Measurements from ENCODE around the gene LARGE1.

The LARGE1 gene

GRCh38 chr22:33896154-33896553, 24.1 kb downstream of the LARGE1 start:
- Histone ChIP-seq H3K27me3 (ENCODE audit: insufficient read depth, low read length) (no peaks in the 10 kb centered on the region), H3K4me1 (ENCODE audit: insufficient read depth, low read length) (peaks cover 85% of the 10 kb centered on the region), H3K27ac (ENCODE audit: low read depth, low read length) (peak overlapping the region; percentile 95), H3K9me3 (ENCODE audit: insufficient read depth, low read depth, low read length) (no peaks in the 10 kb centered on the region; the same call in 1 of the 2 replicates), H3K4me3 (ENCODE audit: low read length) (no peak overlapping the region), H3K36me3 (ENCODE audit: insufficient read depth, low read length) (no peaks in the 10 kb centered on the region), H3K9ac (ENCODE audit: low read depth, low read length) (no peak overlapping the region)
- WGBS: 83% methylated on average over 3 of the region's 3 CpGs

- no peak overlapping the region for H3K27ac ChIP-seq (ENCODE audit: low read depth, low read length)
- H3K36me3 ChIP-seq (ENCODE audit: insufficient read depth, low read length): no peaks in the 10 kb centered on the region
- peaks cover 88% of the 10 kb centered on the region for H3K4me1 ChIP-seq (ENCODE audit: insufficient read depth, low read length)
- H3K9ac ChIP-seq (ENCODE audit: low read depth, low read length): no peak overlapping the region
- H3K27me3 ChIP-seq (ENCODE audit: insufficient read depth, low read length): no peaks in the 10 kb centered on the region
- H3K9me3 ChIP-seq (ENCODE audit: insufficient read depth, low read depth, low read length): no peaks in the 10 kb centered on the region; the same call in 1 of the 2 replicates
- WGBS: 96% methylated on average over 2 of the region's 2 CpGs
- no peak overlapping the region for H3K4me3 ChIP-seq (ENCODE audit: low read length)
Measured at GRCh38 chr22:33895444-33895843, 24.8 kb downstream of the LARGE1 start.

GRCh38 chr22:33894515-33894914, 25.8 kb downstream of the LARGE1 start:
- 93% methylated on average over 2 of the region's 2 CpGs for WGBS
- H3K36me3 ChIP-seq (ENCODE audit: insufficient read depth, low read length): no peaks in the 10 kb centered on the region
- H3K27ac ChIP-seq (ENCODE audit: low read depth, low read length): no peak overlapping the region
- peaks cover 87% of the 10 kb centered on the region for H3K4me1 ChIP-seq (ENCODE audit: insufficient read depth, low read length)
- no peaks in the 10 kb centered on the region for H3K27me3 ChIP-seq (ENCODE audit: insufficient read depth, low read length)
- H3K9ac ChIP-seq (ENCODE audit: low read depth, low read length): no peak overlapping the region
- no peak overlapping the region for H3K4me3 ChIP-seq (ENCODE audit: low read length)
- H3K9me3 ChIP-seq (ENCODE audit: insufficient read depth, low read depth, low read length): no peaks in the 10 kb centered on the region; the same call in 1 of the 2 replicates

- H3K9me3 ChIP-seq (ENCODE audit: insufficient read depth, low read depth, low read length): no peaks in the 10 kb centered on the region; the same call in 1 of the 2 replicates
- no peaks in the 10 kb centered on the region for H3K36me3 ChIP-seq (ENCODE audit: insufficient read depth, low read length)
- no peak overlapping the region for H3K9ac ChIP-seq (ENCODE audit: low read depth, low read length)
- peaks cover 82% of the 10 kb centered on the region for H3K4me1 ChIP-seq (ENCODE audit: insufficient read depth, low read length)
- H3K27ac ChIP-seq (ENCODE audit: low read depth, low read length): no peak overlapping the region
- no peaks in the 10 kb centered on the region for H3K27me3 ChIP-seq (ENCODE audit: insufficient read depth, low read length)
- H3K4me3 ChIP-seq (ENCODE audit: low read length): no peak overlapping the region
Measured at GRCh38 chr22:33894036-33894435, 26.2 kb downstream of the LARGE1 start.

GRCh38 chr22:33893512-33893911, 26.8 kb downstream of the LARGE1 start:
- no peaks in the 10 kb centered on the region for H3K36me3 ChIP-seq (ENCODE audit: insufficient read depth, low read length)
- no peak overlapping the region for H3K4me3 ChIP-seq (ENCODE audit: low read length)
- 95% methylated on average over 7 of the region's 7 CpGs for WGBS
- H3K4me1 ChIP-seq (ENCODE audit: insufficient read depth, low read length): peaks cover 77% of the 10 kb centered on the region
- no peaks in the 10 kb centered on the region; the same call in 1 of the 2 replicates for H3K9me3 ChIP-seq (ENCODE audit: insufficient read depth, low read depth, low read length)
- H3K27ac ChIP-seq (ENCODE audit: low read depth, low read length): no peak overlapping the region
- no peaks in the 10 kb centered on the region for H3K27me3 ChIP-seq (ENCODE audit: insufficient read depth, low read length)
- H3K9ac ChIP-seq (ENCODE audit: low read depth, low read length): no peak overlapping the region

GRCh38 chr22:33891992-33892391, 28.3 kb downstream of the LARGE1 start:
- Histone ChIP-seq H3K9me3 (ENCODE audit: insufficient read depth, low read depth, low read length) (no peaks in the 10 kb centered on the region; the same call in 1 of the 2 replicates), H3K36me3 (ENCODE audit: insufficient read depth, low read length) (no peaks in the 10 kb centered on the region), H3K9ac (ENCODE audit: low read depth, low read length) (no peak overlapping the region), H3K4me1 (ENCODE audit: insufficient read depth, low read length) (peaks cover 68% of the 10 kb centered on the region), H3K27me3 (ENCODE audit: insufficient read depth, low read length) (no peaks in the 10 kb centered on the region), H3K4me3 (ENCODE audit: low read length) (no peak overlapping the region), H3K27ac (ENCODE audit: low read depth, low read length) (no peak overlapping the region)
- 81% methylated on average over 7 of the region's 7 CpGs for WGBS

GRCh38 chr22:33891455-33891854, 28.8 kb downstream of the LARGE1 start:
- Histone ChIP-seq H3K9ac (ENCODE audit: low read depth, low read length) (no peak overlapping the region), H3K4me1 (ENCODE audit: insufficient read depth, low read length) (peaks cover 64% of the 10 kb centered on the region), H3K4me3 (ENCODE audit: low read length) (no peak overlapping the region), H3K9me3 (ENCODE audit: insufficient read depth, low read depth, low read length) (no peaks in the 10 kb centered on the region; the same call in 1 of the 2 replicates), H3K36me3 (ENCODE audit: insufficient read depth, low read length) (no peaks in the 10 kb centered on the region), H3K27ac (ENCODE audit: low read depth, low read length) (no peak overlapping the region), H3K27me3 (ENCODE audit: insufficient read depth, low read length) (no peaks in the 10 kb centered on the region)
- WGBS: 90% methylated on average over 5 of the region's 5 CpGs

- WGBS: 91% methylated on average over 5 of the region's 5 CpGs
- Histone ChIP-seq H3K27me3 (ENCODE audit: insufficient read depth, low read length) (no peaks in the 10 kb centered on the region), H3K4me3 (ENCODE audit: low read length) (no peak overlapping the region), H3K9ac (ENCODE audit: low read depth, low read length) (no peak overlapping the region), H3K36me3 (ENCODE audit: insufficient read depth, low read length) (no peaks in the 10 kb centered on the region), H3K9me3 (ENCODE audit: insufficient read depth, low read depth, low read length) (no peaks in the 10 kb centered on the region), H3K27ac (ENCODE audit: low read depth, low read length) (no peak overlapping the region), H3K4me1 (ENCODE audit: insufficient read depth, low read length) (peaks cover 50% of the 10 kb centered on the region)
Measured at GRCh38 chr22:33889748-33890147, 30.5 kb downstream of the LARGE1 start.

- Histone ChIP-seq H3K27me3 (ENCODE audit: insufficient read depth, low read length) (no peaks in the 10 kb centered on the region), H3K4me1 (ENCODE audit: insufficient read depth, low read length) (peaks cover 52% of the 10 kb centered on the region), H3K4me3 (ENCODE audit: low read length) (no peak overlapping the region), H3K9me3 (ENCODE audit: insufficient read depth, low read depth, low read length) (no peaks in the 10 kb centered on the region), H3K36me3 (ENCODE audit: insufficient read depth, low read length) (no peaks in the 10 kb centered on the region), H3K27ac (ENCODE audit: low read depth, low read length) (no peak overlapping the region), H3K9ac (ENCODE audit: low read depth, low read length) (no peak overlapping the region)
- WGBS: 98% methylated on average over 4 of the region's 4 CpGs
Measured at GRCh38 chr22:33888821-33889220, 31.5 kb downstream of the LARGE1 start.

- Histone ChIP-seq H3K36me3 (ENCODE audit: insufficient read depth, low read length) (no peaks in the 10 kb centered on the region), H3K9ac (ENCODE audit: low read depth, low read length) (no peak overlapping the region), H3K27me3 (ENCODE audit: insufficient read depth, low read length) (no peaks in the 10 kb centered on the region), H3K27ac (ENCODE audit: low read depth, low read length) (no peak overlapping the region), H3K4me1 (ENCODE audit: insufficient read depth, low read length) (peaks cover 52% of the 10 kb centered on the region), H3K4me3 (ENCODE audit: low read length) (no peak overlapping the region), H3K9me3 (ENCODE audit: insufficient read depth, low read depth, low read length) (no peaks in the 10 kb centered on the region)
- WGBS: 89% methylated on average over 13 of the region's 13 CpGs
Measured at GRCh38 chr22:33887173-33887572, 33.1 kb downstream of the LARGE1 start.

GRCh38 chr22:33886696-33887095, 33.6 kb downstream of the LARGE1 start:
- H3K4me1 ChIP-seq (ENCODE audit: insufficient read depth, low read length): peaks cover 49% of the 10 kb centered on the region
- H3K27me3 ChIP-seq (ENCODE audit: insufficient read depth, low read length): no peaks in the 10 kb centered on the region

GRCh38 chr22:33884829-33885228, 35.4 kb downstream of the LARGE1 start:
- Histone ChIP-seq H3K27ac (ENCODE audit: low read depth, low read length) (no peak overlapping the region), H3K9me3 (ENCODE audit: insufficient read depth, low read depth, low read length) (no peaks in the 10 kb centered on the region), H3K4me1 (ENCODE audit: insufficient read depth, low read length) (peaks cover 32% of the 10 kb centered on the region), H3K9ac (ENCODE audit: low read depth, low read length) (no peak overlapping the region), H3K27me3 (ENCODE audit: insufficient read depth, low read length) (no peaks in the 10 kb centered on the region), H3K4me3 (ENCODE audit: low read length) (no peak overlapping the region), H3K36me3 (ENCODE audit: insufficient read depth, low read length) (no peaks in the 10 kb centered on the region)
- 93% methylated on average over 7 of the region's 7 CpGs for WGBS

More at GRCh38 chr22:33886696-33887095, 33.6 kb downstream of the LARGE1 start:
- WGBS: 95% methylated on average over 5 of the region's 5 CpGs
- Histone ChIP-seq H3K9me3 (ENCODE audit: insufficient read depth, low read depth, low read length) (no peaks in the 10 kb centered on the region), H3K4me3 (ENCODE audit: low read length) (no peak overlapping the region), H3K36me3 (ENCODE audit: insufficient read depth, low read length) (no peaks in the 10 kb centered on the region), H3K9ac (ENCODE audit: low read depth, low read length) (no peak overlapping the region), H3K27ac (ENCODE audit: low read depth, low read length) (no peak overlapping the region)
